ENCODE data around the gene SLC1A6. TPM values are rescaled to one million over a fixed set of nuclear protein-coding genes. Genes with fewer than 3 reads are reported as not detected.

The SLC1A6 gene
- total and polyA plus RNA-seq, 7 donors = 0.06 TPM; not detected in 6

GRCh38 chr19:15008308-15008707 lies 28.6 kb upstream of the SLC1A6 start:
- TF ChIP-seq POLR2A (IDR thresholded peaks at IDR 0.05) = no peak
- TF ChIP-seq CTCF (IDR thresholded peaks at IDR 0.05) = no peak
- TF ChIP-seq EP300 (IDR thresholded peaks at IDR 0.05) = no peak
- no peak for TF ChIP-seq POLR2AphosphoS5 (IDR thresholded peaks at IDR 0.05)
- Histone ChIP-seq H3K9me3 (no peaks in the 10 kb centered on the region), H3K27ac (no peak overlapping the region), H3K36me3 (no peaks in the 10 kb centered on the region), H3K4me3 (no peak overlapping the region), H3K4me1 (no peaks in the 10 kb centered on the region), H3K27me3 (peaks cover 0 to 51% (median 19%) of the 10 kb centered on the region in 3 donors)
- DNase-seq = no peak
- intact Hi-C loops (cut with DNase I) = no loop called here

GRCh38 chr19:14997981-14998380 lies 18.3 kb upstream of the SLC1A6 start:
- Histone ChIP-seq H3K27ac (no peak overlapping the region), H3K4me3 (no peak overlapping the region), H3K4me1 (no peaks in the 10 kb centered on the region), H3K36me3 (no peaks in the 10 kb centered on the region), H3K9me3 (no peaks in the 10 kb centered on the region), H3K27me3 (peaks cover 0 to 19% (median 0%) of the 10 kb centered on the region in 3 donors)
- TF ChIP-seq POLR2A (IDR thresholded peaks at IDR 0.05) (no peak), EP300 (IDR thresholded peaks at IDR 0.05) (no peak), CTCF (IDR thresholded peaks at IDR 0.05) (no peak), POLR2AphosphoS5 (IDR thresholded peaks at IDR 0.05) (no peak)
- 58 to 81% methylated on average over 1 of the region's 1 CpG for WGBS, 2 donors
- DNase-seq = no peak
- intact Hi-C loops (cut with DNase I) = no loop called here

- H3K27ac ChIP-seq = no peak overlapping the region
These were observed 13.1 kb upstream of the SLC1A6 start for GRCh38 chr19:14992780-14993179.

DNA sequence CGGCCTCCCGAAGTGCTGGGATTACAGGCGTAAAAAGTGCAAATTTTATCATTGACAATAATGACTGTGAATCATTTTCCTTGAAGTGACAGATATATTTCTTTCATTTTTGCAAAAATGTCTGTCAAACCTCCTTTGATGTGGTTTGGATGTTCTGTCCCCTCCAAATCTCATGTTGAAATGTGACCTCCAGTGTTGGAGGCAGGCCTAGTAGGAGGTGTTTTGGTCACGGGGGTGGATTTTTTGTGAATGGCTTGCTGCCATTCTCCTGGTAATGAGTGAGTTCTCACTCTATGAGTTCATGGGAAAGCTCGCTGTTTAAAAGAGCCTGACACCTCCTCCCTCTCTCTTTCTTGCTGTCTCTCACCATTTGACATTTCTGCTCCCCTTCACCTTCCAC lies 5.5 kb upstream of the SLC1A6 start:
- Histone ChIP-seq H3K4me3 (no peak overlapping the region), H3K4me1 (no peaks in the 10 kb centered on the region), H3K9me3 (no peaks in the 10 kb centered on the region), H3K27ac (no peak overlapping the region), H3K27me3 (peaks cover 4 to 28% (median 19%) of the 10 kb centered on the region in 3 donors), H3K36me3 (no peaks in the 10 kb centered on the region)
- no peak for DNase-seq
- 68 to 71% methylated on average over 5 of the region's 5 CpGs for WGBS, 2 donors
- no peak for TF ChIP-seq CTCF (IDR thresholded peaks at IDR 0.05)
- TF ChIP-seq EP300 (IDR thresholded peaks at IDR 0.05) = no peak
- TF ChIP-seq POLR2AphosphoS5 (IDR thresholded peaks at IDR 0.05) = no peak
- no peak for TF ChIP-seq POLR2A (IDR thresholded peaks at IDR 0.05)
- intact Hi-C loops (cut with DNase I) = no loop called here

More at GRCh38 chr19:14992780-14993179, 13.1 kb upstream of the SLC1A6 start:
- intact Hi-C loops (cut with DNase I) = no loop called here
- TF ChIP-seq CTCF (IDR thresholded peaks at IDR 0.05) (no peak), POLR2A (IDR thresholded peaks at IDR 0.05) (no peak), EP300 (IDR thresholded peaks at IDR 0.05) (no peak), POLR2AphosphoS5 (IDR thresholded peaks at IDR 0.05) (no peak)
- no peaks in the 10 kb centered on the region for H3K9me3 ChIP-seq
- no peak overlapping the region for H3K4me3 ChIP-seq
- DNase-seq = no peak
- no peaks in the 10 kb centered on the region for H3K36me3 ChIP-seq
- WGBS, 2 donors = 64 to 65% methylated on average over 11 of the region's 11 CpGs
- peaks cover 0 to 4% (median 0%) of the 10 kb centered on the region in 3 donors for H3K27me3 ChIP-seq
- no peaks in the 10 kb centered on the region for H3K4me1 ChIP-seq

- no peaks in the 10 kb centered on the region for H3K9me3 ChIP-seq
- H3K4me1 ChIP-seq = peaks cover 0 to 8% (median 3%) of the 10 kb centered on the region in 4 donors
- no peak for TF ChIP-seq EP300 (IDR thresholded peaks at IDR 0.05)
- no peak for TF ChIP-seq POLR2AphosphoS5 (IDR thresholded peaks at IDR 0.05)
- TF ChIP-seq CTCF (IDR thresholded peaks at IDR 0.05) = no peak
- TF ChIP-seq POLR2A (IDR thresholded peaks at IDR 0.05) = no peak
- H3K4me3 ChIP-seq = no peak overlapping the region
- intact Hi-C loops (cut with DNase I) = no loop called here
- 69% methylated on average over 6 of the region's 6 CpGs for WGBS, 2 donors
- H3K36me3 ChIP-seq = no peaks in the 10 kb centered on the region
- no peak for DNase-seq
- H3K27me3 ChIP-seq = peaks cover 14 to 83% (median 39%) of the 10 kb centered on the region in 3 donors
- no peak overlapping the region for H3K27ac ChIP-seq
These were observed 1.4 kb downstream of the SLC1A6 start for GRCh38 chr19:14978161-14978776.
